ENCODE data around the gene TMX3. TPM values are rescaled to one million over a fixed set of nuclear protein-coding genes. Genes with fewer than 3 reads are reported as not detected.

The TMX3 gene
- polyA plus RNA-seq, 1 of the 3 experiments (the other 2 are of a cell fraction) = 23.3 TPM

DNA sequence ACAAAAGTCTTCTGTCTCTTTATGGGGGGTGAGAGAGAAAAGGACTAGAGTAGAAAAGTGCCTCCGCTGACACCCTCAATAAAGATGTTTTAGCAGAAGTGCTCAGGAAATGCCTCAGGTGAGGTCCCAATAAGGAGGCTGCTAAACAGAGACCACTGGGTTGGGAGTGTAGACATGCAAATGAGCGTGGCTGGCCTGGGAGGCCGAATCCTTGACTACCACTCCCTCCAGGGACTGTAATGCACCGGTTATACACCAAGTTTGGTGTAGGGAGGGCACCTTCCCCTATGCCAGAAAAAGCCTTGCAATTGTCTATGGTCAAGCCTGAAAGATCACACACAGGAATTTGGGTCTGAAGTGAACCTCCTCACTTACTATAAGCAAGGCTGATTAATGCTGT, 1.8 kb downstream of the TMX3 start:
- POLR2A ChIA-PET = interaction anchor here (0.7 kb wide), 1 partner anchor 1223 kb away, joined by 3 read pairs; no protein-coding TSS in a partner anchor
- Histone ChIP-seq H4K20me1 (ENCODE audit: insufficient read depth) (peaks cover 9% of the 10 kb centered on the region; the same call in 1 of the 2 replicates), H3K27me3 (ENCODE audit: insufficient read depth) (no peaks in the 10 kb centered on the region), H3K79me2 (ENCODE audit: insufficient read depth) (peaks cover 60% of the 10 kb centered on the region), H3K27ac (ENCODE audit: low read depth in 2 of 2, low read length in 1 of 2) (no peak overlapping the region), H3K4me1 (ENCODE audit: control insufficient read depth in 1 of 2, insufficient read depth in 2 of 2, low read depth in 1 of 2, low read length in 1 of 2) (peaks cover 4 to 8% of the 10 kb centered on the region in 2 experiments; a peak in 2 of 4 replicates), H3K9ac (no peak overlapping the region), H3F3A (replicated peaks; ENCODE audit: insufficient read depth) (peaks cover 7% of the 10 kb centered on the region), H3K4me3 (ENCODE audit: low read depth in 2 of 2, low read length in 1 of 2) (peak overlapping the region; percentile 81 to 96; a peak in 3 of 4 replicates), H2AFZ (ENCODE audit: low read depth) (no peak overlapping the region), H3K4me2 (peak overlapping the region; percentile 92), H3K36me3 (replicated peaks in 1 of 2; ENCODE audit: control insufficient read depth in 1 of 2, insufficient read depth in 2 of 2, low read length in 1 of 2) (peaks cover 46 to 53% of the 10 kb centered on the region in 2 experiments), H3K9me2 (no peaks in the 10 kb centered on the region), H3K9me3 (no peaks in the 10 kb centered on the region)
- DNase-seq = no peak
- 84% methylated on average over 4 of the region's 4 CpGs for WGBS (ENCODE audit: low lambda C conversion rate)
- TF ChIP-seq MEF2A (IDR thresholded peaks at IDR 0.05; ENCODE audit: borderline replicate concordance, low read depth) (no peak), RCOR1 (IDR thresholded peaks at IDR 0.05; ENCODE audit: low read length) (no peak), FOXJ3 (CRISPR knock-in tag; IDR thresholded peaks at IDR 0.05) (no peak), FOXM1 (IDR thresholded peaks at IDR 0.05; ENCODE audit: low read depth) (no peak), TAF1 (IDR thresholded peaks at IDR 0.05; ENCODE audit: borderline replicate concordance, low read depth, low read length) (no peak), FOSL2 (IDR thresholded peaks at IDR 0.05; ENCODE audit: borderline replicate concordance, low read depth) (no peak), GATA2 (CRISPR knock-in tag; IDR thresholded peaks at IDR 0.05) (no peak), RAD21 (IDR thresholded peaks at IDR 0.05; ENCODE audit: low read length) (no peak), NFIC (IDR thresholded peaks at IDR 0.05; ENCODE audit: borderline replicate concordance) (no peak), TEAD4 (IDR thresholded peaks at IDR 0.05; ENCODE audit: borderline replicate concordance, insufficient read depth) (no peak), YY1 (IDR thresholded peaks at IDR 0.05; ENCODE audit: low read depth) (no peak)
- TF ChIP-seq, protein P1, sequence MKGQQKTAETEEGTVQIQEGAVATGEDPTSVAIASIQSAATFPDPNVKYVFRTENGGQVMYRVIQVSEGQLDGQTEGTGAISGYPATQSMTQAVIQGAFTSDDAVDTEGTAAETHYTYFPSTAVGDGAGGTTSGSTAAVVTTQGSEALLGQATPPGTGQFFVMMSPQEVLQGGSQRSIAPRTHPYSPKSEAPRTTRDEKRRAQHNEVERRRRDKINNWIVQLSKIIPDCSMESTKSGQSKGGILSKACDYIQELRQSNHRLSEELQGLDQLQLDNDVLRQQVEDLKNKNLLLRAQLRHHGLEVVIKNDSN (IDR thresholded peaks at IDR 0.05; ENCODE audit: borderline replicate concordance, low read depth) = no peak
- CTCF ChIA-PET = interaction anchor here (0.6 kb wide), 1 partner anchor 106 kb away, joined by 3 read pairs; no protein-coding TSS in a partner anchor

DNA sequence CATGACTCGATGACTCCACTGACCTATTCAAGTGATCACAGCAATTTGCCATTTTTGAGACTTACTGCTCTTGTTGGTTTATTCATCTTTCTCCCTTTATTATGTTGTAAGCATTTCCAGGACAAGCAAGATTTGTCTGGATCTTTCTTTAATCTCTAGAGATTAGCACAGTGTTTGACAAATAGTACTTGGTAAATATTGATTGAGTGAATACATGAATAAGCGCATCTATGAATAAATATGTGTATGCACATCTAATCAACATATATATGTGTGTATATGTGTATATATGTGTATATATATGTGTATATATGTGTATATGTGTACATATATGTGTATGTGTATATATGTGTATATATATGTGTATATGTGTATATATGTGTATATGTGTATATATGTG, 7.3 kb downstream of the TMX3 start:
- DNase-seq = no peak

More for the DNA sequence above, 7.3 kb downstream of the TMX3 start:
- Histone ChIP-seq H3K9ac (no peak overlapping the region), H3K4me1 (ENCODE audit: control insufficient read depth in 1 of 2, insufficient read depth in 2 of 2, low read depth in 1 of 2, low read length in 1 of 2) (no peaks in the 10 kb centered on the region; a peak in 2 of 4 replicates), H3K79me2 (ENCODE audit: insufficient read depth) (peaks cover 57% of the 10 kb centered on the region), H3K4me2 (no peak overlapping the region), H2AFZ (ENCODE audit: low read depth) (no peak overlapping the region), H3K9me2 (no peaks in the 10 kb centered on the region), H3F3A (replicated peaks; ENCODE audit: insufficient read depth) (peaks cover 19% of the 10 kb centered on the region), H3K27me3 (ENCODE audit: insufficient read depth) (no peaks in the 10 kb centered on the region), H3K9me3 (no peaks in the 10 kb centered on the region), H3K4me3 (ENCODE audit: low read depth in 2 of 2, low read length in 1 of 2) (no peak overlapping the region), H4K20me1 (ENCODE audit: insufficient read depth) (peaks cover 4% of the 10 kb centered on the region; the same call in 1 of the 2 replicates), H3K36me3 (replicated peaks in 1 of 2; ENCODE audit: control insufficient read depth in 1 of 2, insufficient read depth in 2 of 2, low read length in 1 of 2) (peaks cover 73 to 89% of the 10 kb centered on the region in 2 experiments), H3K27ac (ENCODE audit: low read depth in 2 of 2, low read length in 1 of 2) (no peak overlapping the region)
- WGBS (ENCODE audit: low lambda C conversion rate) = 95% methylated on average over 2 of the region's 2 CpGs
- POLR2A ChIA-PET = no interaction called here
- CTCF ChIA-PET = no interaction called here
- TF ChIP-seq, protein P2, sequence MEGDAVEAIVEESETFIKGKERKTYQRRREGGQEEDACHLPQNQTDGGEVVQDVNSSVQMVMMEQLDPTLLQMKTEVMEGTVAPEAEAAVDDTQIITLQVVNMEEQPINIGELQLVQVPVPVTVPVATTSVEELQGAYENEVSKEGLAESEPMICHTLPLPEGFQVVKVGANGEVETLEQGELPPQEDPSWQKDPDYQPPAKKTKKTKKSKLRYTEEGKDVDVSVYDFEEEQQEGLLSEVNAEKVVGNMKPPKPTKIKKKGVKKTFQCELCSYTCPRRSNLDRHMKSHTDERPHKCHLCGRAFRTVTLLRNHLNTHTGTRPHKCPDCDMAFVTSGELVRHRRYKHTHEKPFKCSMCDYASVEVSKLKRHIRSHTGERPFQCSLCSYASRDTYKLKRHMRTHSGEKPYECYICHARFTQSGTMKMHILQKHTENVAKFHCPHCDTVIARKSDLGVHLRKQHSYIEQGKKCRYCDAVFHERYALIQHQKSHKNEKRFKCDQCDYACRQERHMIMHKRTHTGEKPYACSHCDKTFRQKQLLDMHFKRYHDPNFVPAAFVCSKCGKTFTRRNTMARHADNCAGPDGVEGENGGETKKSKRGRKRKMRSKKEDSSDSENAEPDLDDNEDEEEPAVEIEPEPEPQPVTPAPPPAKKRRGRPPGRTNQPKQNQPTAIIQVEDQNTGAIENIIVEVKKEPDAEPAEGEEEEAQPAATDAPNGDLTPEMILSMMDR (IDR thresholded peaks at IDR 0.05) = no peak
- TF ChIP-seq EZH2phosphoT487 (IDR thresholded peaks at IDR 0.05; ENCODE audit: borderline replicate concordance, low read depth) = no peak
- TF ChIP-seq TCF12 (IDR thresholded peaks at IDR 0.05) = no peak
- no peak for TF ChIP-seq JUND (IDR thresholded peaks at IDR 0.05)
- TF ChIP-seq MXI1 (IDR thresholded peaks at IDR 0.05; ENCODE audit: low read depth, low read length) = no peak
- TF ChIP-seq, protein P3, sequence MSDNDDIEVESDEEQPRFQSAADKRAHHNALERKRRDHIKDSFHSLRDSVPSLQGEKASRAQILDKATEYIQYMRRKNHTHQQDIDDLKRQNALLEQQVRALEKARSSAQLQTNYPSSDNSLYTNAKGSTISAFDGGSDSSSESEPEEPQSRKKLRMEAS (IDR thresholded peaks at IDR 0.05; ENCODE audit: low read depth) = no peak
- no peak for TF ChIP-seq GATA2 (CRISPR knock-in tag; IDR thresholded peaks at IDR 0.05)
